Naive B cell (primary cell): ENCODE data around the gene C19orf33. TPM values are rescaled to one million over a fixed set of nuclear protein-coding genes. Genes with fewer than 3 reads are reported as not detected.

Experiments used
- ATAC-seq, 2 donors: fragments of 150-1000 bp; cut with Tn5 transposase; 2 replicates each; pipeline ENCODE4 v1.10.0; 2021; ENCODE audit warnings: low read depth in 2 of 2, mild to moderate bottlenecking in 2 of 2, moderate library complexity in 2 of 2
- DNase-seq: peaks from one replicate; pipeline ENCODE4 v3.0.0; 2022
- H3K27ac Mint-ChIP-seq, 6 donors: one replicate each; pipeline ENCODE4 v1.8.0; 2020 to 2022; ENCODE audit warnings: mild to moderate bottlenecking in 6 of 6, mixed read lengths in 6 of 6, moderate library complexity in 5 of 6, inconsistent platforms in 2 of 6
- H3K27me3 Mint-ChIP-seq, 3 donors: one replicate each; pipeline ENCODE4 v1.8.0; 2021 to 2022; ENCODE audit warnings: mixed read lengths in 3 of 3, mild to moderate bottlenecking in 1 of 3
- H3K36me3 Mint-ChIP-seq, 2 donors: one replicate each; pipeline ENCODE4 v1.8.0; 2020 to 2022; ENCODE audit warnings: mixed read lengths in 2 of 2, inconsistent platforms in 1 of 2, mild to moderate bottlenecking in 1 of 2
- H3K4me1 Mint-ChIP-seq, 3 donors: one replicate each; pipeline ENCODE4 v1.8.0; 2020 to 2022; ENCODE audit warnings: mixed read lengths in 3 of 3, inconsistent platforms in 1 of 3, mild to moderate bottlenecking in 1 of 3, moderate library complexity in 1 of 3
- H3K4me3 Mint-ChIP-seq, 8 donors: one replicate each; pipeline ENCODE4 v1.8.0; 2020 to 2022; ENCODE audit warnings: mild to moderate bottlenecking in 8 of 8, mixed read lengths in 8 of 8, moderate library complexity in 8 of 8, inconsistent platforms in 2 of 8
- H3K9me3 Mint-ChIP-seq, 7 donors: one replicate each; pipeline ENCODE4 v1.8.0; 2020 to 2022; ENCODE audit warnings: mixed read lengths in 7 of 7, mild to moderate bottlenecking in 5 of 7, inconsistent platforms in 2 of 7, moderate library complexity in 1 of 7
- polyA plus RNA-seq, 6 donors: library from polyadenylated mRNA; unstranded; fragments of 300-500 nt; fragmentation: Illumina TruSeq; gene quantifications; one replicate each; pipeline ENCODE4 v1.2.3, GENCODE V29; 2021; ENCODE audit warnings: low read depth in 6 of 6

C19orf33 gene
- polyA plus RNA-seq, 6 donors from 2014 or later, result 1.1 to 3.9 (median 1.2) TPM; not detected in 3

- Mint-ChIP-seq H3K27me3 (no peaks in the 10 kb centered on the region), H3K4me1 (peaks cover 0 to 8% (median 4%) of the 10 kb centered on the region in 3 donors), H3K27ac (no peak overlapping the region), H3K4me3 (no peak overlapping the region), H3K9me3 (no peaks in the 10 kb centered on the region), H3K36me3 (peaks cover 0 to 6% of the 10 kb centered on the region in 2 donors)
- no peak for DNase-seq
- ATAC-seq, result no peak
These were observed 42.8 kb downstream of the C19orf33 start for GRCh38 chr19:38346837-38347236.

DNA sequence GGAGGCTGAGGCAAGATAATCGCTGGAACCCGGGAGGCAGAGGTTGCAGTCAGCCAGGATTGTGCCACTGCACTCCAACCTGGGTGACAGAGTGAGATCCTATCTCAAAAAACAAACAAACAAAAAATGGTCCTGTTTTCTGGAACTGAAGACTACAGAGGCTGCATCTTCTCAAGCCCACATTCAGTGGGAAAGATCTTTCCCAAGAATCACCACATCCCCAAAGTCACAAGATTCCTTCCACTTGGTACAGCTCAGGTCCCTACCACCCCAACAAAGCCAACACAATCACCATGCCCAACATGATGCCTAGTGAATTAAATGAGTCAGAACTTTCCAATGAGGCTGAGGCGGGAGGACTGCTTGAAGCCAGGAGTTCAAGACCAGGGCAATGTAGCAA, 46.8 kb downstream of the C19orf33 start:
- Mint-ChIP-seq H3K27me3 (peaks cover 0 to 10% (median 9%) of the 10 kb centered on the region in 3 donors), H3K9me3 (no peaks in the 10 kb centered on the region), H3K4me3 (no peak overlapping the region), H3K4me1 (peaks cover 0 to 3% (median 0%) of the 10 kb centered on the region in 3 donors), H3K27ac (no peak overlapping the region), H3K36me3 (peaks cover 0 to 4% of the 10 kb centered on the region in 2 donors)
- DNase-seq, result no peak
- ATAC-seq, result no peak

DNA sequence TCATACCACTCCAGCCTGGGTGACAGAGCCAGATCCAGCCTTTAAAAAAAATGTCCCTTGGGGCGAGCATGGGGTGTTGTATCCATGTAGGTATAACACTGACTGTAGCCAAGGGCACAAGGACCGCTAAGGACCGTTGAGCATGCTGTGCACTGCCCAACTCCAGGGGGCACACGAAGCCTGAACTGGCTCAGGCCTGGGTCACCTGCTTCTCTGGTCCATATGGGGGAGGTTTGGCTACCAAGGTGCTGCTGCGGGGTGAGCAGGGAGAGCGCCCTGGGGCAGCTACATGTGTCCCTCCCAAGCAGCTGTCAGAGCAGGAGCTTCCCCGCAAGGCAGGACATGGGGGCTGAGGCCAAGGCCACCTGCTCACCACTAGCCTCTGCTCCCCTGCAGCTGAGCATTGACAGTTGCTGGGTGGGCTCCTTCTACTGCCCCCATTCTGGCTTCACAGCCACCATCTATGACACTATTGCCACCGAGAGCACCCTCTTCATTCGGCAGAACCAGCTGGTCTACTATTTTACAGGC, 47.9 kb downstream of the C19orf33 start:
- Mint-ChIP-seq H3K36me3 (no peaks in the 10 kb centered on the region), H3K9me3 (no peaks in the 10 kb centered on the region)
- DNase-seq, result no peak

DNA sequence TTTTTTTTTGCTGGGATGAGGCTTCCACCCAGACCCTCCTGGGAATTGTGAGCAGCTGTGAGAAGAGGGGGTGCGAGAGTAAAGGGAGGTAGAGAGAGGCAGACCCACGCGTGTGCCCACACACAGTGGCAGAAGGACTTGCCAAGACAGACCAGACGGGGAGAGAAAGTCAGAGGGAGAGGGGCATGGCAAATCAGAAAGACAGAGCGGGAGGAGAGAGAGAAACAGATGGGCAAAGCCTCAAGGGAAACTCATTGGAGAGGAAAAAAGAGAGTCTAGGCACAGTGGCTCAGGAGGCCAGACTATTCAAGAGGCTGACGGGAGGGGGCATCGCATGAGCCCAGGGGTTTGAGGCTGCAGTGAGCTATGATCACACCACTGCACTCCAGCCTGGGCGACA, 48.6 kb downstream of the C19orf33 start:
- Mint-ChIP-seq H3K27me3 (peaks cover 0 to 21% (median 20%) of the 10 kb centered on the region in 3 donors), H3K27ac (peak overlapping the region in 1 of 6 donors; percentile 56), H3K36me3 (no peaks in the 10 kb centered on the region)

More for the DNA sequence above, 47.9 kb downstream of the C19orf33 start:
- Mint-ChIP-seq H3K27ac (no peak overlapping the region), H3K4me3 (no peak overlapping the region), H3K4me1 (peaks cover 0 to 3% (median 0%) of the 10 kb centered on the region in 3 donors), H3K27me3 (peaks cover 0 to 21% (median 20%) of the 10 kb centered on the region in 3 donors)
- ATAC-seq, result no peak

More for the DNA sequence above, 48.6 kb downstream of the C19orf33 start:
- DNase-seq (no peak), ATAC-seq (no peak)
- H3K4me1 Mint-ChIP-seq, result peaks cover 0 to 3% (median 0%) of the 10 kb centered on the region in 3 donors
- no peaks in the 10 kb centered on the region for H3K9me3 Mint-ChIP-seq
- H3K4me3 Mint-ChIP-seq, result no peak overlapping the region

Other genes starting within 250 kb of the C19orf33 start
- under 1 TPM in 2 of 6 donors, not detected in 4; 0.20 to 0.41 TPM for gene DPF1, start 80.0 kb upstream of the C19orf33 start, polyA plus RNA-seq
- 10 to 100 TPM; 25.4 to 88.1 (median 58.8) TPM for gene PPP1R14A, start 47.9 kb upstream of the C19orf33 start, polyA plus RNA-seq
- 100 to 1,000 TPM; 163 to 235 (median 190) TPM for gene SPINT2, start 39.7 kb upstream of the C19orf33 start, polyA plus RNA-seq
- 10 to 100 TPM; 19.7 to 33.4 (median 23.2) TPM for gene YIF1B, start 11.7 kb downstream of the C19orf33 start, polyA plus RNA-seq
- gene KCNK6, start 15.6 kb downstream of the C19orf33 start, polyA plus RNA-seq, result 1 to 10 TPM in 2 of 6 donors, under 1 TPM in 4; 0.30 to 1.2 (median 0.70) TPM
- 10 to 100 TPM in 1 of 6 donors, 1 to 10 TPM in 5; 1.2 to 11.1 (median 3.0) TPM for gene CATSPERG, start 31.6 kb downstream of the C19orf33 start, polyA plus RNA-seq
- 100 to 1,000 TPM; 150 to 193 (median 155) TPM for gene PSMD8, start 70.3 kb downstream of the C19orf33 start, polyA plus RNA-seq
- not detected for gene GGN, start 83.8 kb downstream of the C19orf33 start, polyA plus RNA-seq
- not detected for gene SPRED3, start 84.4 kb downstream of the C19orf33 start, polyA plus RNA-seq
- 10 to 100 TPM in 5 of 6 donors, 1 to 10 TPM in 1; 3.6 to 23.8 (median 14.2) TPM for gene FAM98C, start 98.8 kb downstream of the C19orf33 start, polyA plus RNA-seq
- under 1 TPM in 3 of 6 donors, not detected in 3; 0.27 to 0.60 (median 0.30) TPM for gene RASGRP4, start 122.0 kb downstream of the C19orf33 start, polyA plus RNA-seq
- under 1 TPM in 3 of 6 donors, not detected in 3; 0.01 to 0.04 (median 0.03) TPM for gene RYR1, start 129.4 kb downstream of the C19orf33 start, polyA plus RNA-seq